ENCODE results near the gene CDH12. TPM values are rescaled to one million over a fixed set of nuclear protein-coding genes. Genes with fewer than 3 reads are reported as not detected.

Gene CDH12
- total and polyA plus RNA-seq, 2 donors (not counting 3 experiments of a cell fraction or from before 2014, with no cell fraction given): 0.03 TPM; not detected in 1

DNA sequence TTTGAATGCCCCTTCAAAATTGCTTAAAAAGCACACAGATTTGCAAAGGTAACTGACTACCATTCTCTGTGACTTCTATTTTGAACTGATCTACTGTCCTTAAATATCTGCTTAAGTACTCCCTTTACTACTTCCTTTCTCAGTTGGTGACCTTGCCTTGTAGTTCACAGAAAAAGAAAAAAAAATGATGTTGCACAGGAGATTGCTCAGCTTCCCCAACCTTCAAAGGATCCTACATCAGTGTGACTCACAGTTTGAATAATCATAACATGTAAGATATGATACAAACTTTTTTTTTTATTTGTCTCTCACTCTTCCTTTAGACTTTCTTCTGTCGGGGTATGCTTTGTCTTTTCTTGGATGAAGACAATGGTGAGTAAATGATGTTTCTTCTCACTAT is 1029.6 kb downstream of the CDH12 start:
- BruUV-seq (replicated peaks): no TSS peak
- CTCF ChIA-PET: interaction anchor here (1.5 kb wide), 1 partner anchor 9 kb away, joined by 4 read pairs; no protein-coding TSS in a partner anchor

More for the DNA sequence above, 1029.6 kb downstream of the CDH12 start:
- FAIRE-seq: peak; percentile 69
- Histone ChIP-seq H3K4me3 (replicated peaks in 1 of 3; ENCODE audit: insufficient read depth in 1 of 3, low read depth in 1 of 3, low read length in 3 of 3) (no peak overlapping the region), H3K9me3 (replicated peaks; ENCODE audit: control insufficient read depth, insufficient read depth, low read length) (no peaks in the 10 kb centered on the region), H3K4me2 (ENCODE audit: insufficient read depth, low read length) (peak overlapping the region; percentile 81), H4K20me1 (replicated peaks; ENCODE audit: control insufficient read depth, extremely low read depth, insufficient read depth, low read length) (no peaks in the 10 kb centered on the region), H3K27ac (ENCODE audit: insufficient read depth, low read depth, low read length) (peak overlapping the region; percentile 60), H3K27me3 (ENCODE audit: control insufficient read depth in 2 of 2, insufficient read depth in 2 of 2, low read length in 2 of 2) (no peaks in the 10 kb centered on the region), H3K9ac (replicated peaks; ENCODE audit: extremely low read depth, insufficient read depth, low read length) (no peak overlapping the region), H3K36me3 (ENCODE audit: control insufficient read depth in 2 of 2, extremely low read depth in 1 of 2, insufficient read depth in 2 of 2, low read length in 2 of 2) (no peaks in the 10 kb centered on the region), H3K79me2 (ENCODE audit: control insufficient read depth, insufficient read depth, low read length) (no peaks in the 10 kb centered on the region), H2AFZ (ENCODE audit: low read depth, low read length) (no peak overlapping the region), H3K9me1 (replicated peaks; ENCODE audit: control insufficient read depth, extremely low read depth, insufficient read depth, low read length) (no peaks in the 10 kb centered on the region), H3K4me1 (ENCODE audit: control insufficient read depth, extremely low read depth, insufficient read depth, low read length) (peaks cover 22% of the 10 kb centered on the region)
- POLR2A ChIA-PET: no interaction called here
- peak; percentile 81 for DNase-seq (ENCODE audit: low read depth, low spot score)
- TF ChIP-seq, protein P1, sequence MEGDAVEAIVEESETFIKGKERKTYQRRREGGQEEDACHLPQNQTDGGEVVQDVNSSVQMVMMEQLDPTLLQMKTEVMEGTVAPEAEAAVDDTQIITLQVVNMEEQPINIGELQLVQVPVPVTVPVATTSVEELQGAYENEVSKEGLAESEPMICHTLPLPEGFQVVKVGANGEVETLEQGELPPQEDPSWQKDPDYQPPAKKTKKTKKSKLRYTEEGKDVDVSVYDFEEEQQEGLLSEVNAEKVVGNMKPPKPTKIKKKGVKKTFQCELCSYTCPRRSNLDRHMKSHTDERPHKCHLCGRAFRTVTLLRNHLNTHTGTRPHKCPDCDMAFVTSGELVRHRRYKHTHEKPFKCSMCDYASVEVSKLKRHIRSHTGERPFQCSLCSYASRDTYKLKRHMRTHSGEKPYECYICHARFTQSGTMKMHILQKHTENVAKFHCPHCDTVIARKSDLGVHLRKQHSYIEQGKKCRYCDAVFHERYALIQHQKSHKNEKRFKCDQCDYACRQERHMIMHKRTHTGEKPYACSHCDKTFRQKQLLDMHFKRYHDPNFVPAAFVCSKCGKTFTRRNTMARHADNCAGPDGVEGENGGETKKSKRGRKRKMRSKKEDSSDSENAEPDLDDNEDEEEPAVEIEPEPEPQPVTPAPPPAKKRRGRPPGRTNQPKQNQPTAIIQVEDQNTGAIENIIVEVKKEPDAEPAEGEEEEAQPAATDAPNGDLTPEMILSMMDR (IDR thresholded peaks at IDR 0.05; ENCODE audit: extremely low read depth in 1 of 2, insufficient read depth in 1 of 2, low read depth in 1 of 2, low read length in 2 of 2): no peak
- TF ChIP-seq GATA2 (IDR thresholded peaks at IDR 0.05; ENCODE audit: insufficient read depth, insufficient read length, low read depth, low read length) (peak; percentile 63), JUN (IDR thresholded peaks at IDR 0.05; ENCODE audit: borderline replicate concordance, insufficient read depth, insufficient read length, low read depth) (no peak), FOS (IDR thresholded peaks at IDR 0.05; ENCODE audit: borderline replicate concordance, insufficient read depth, low read length) (peak; percentile 92), POLR2AphosphoS5 (IDR thresholded peaks at IDR 0.05; ENCODE audit: insufficient read depth, low read depth, low read length) (peak; percentile 24), MYC (IDR thresholded peaks at IDR 0.05; ENCODE audit: low read depth, low read length) (no peak), EZH2 (IDR thresholded peaks at IDR 0.05; ENCODE audit: borderline replicate concordance, low read depth, low read length, severe bottlenecking) (no peak), POLR2A (IDR thresholded peaks at IDR 0.05; ENCODE audit: low read depth, low read length) (peak; percentile 24)
- TF ChIP-seq, protein P2, sequence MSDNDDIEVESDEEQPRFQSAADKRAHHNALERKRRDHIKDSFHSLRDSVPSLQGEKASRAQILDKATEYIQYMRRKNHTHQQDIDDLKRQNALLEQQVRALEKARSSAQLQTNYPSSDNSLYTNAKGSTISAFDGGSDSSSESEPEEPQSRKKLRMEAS (IDR thresholded peaks at IDR 0.05; ENCODE audit: insufficient read depth, insufficient read length): no peak
- dilution Hi-C loops (cut with MboI; ENCODE audit: extremely low pct_ligation_motif_present, low sequenced_read_pairs) (no loop called here), intact Hi-C loops (cut with micrococcal nuclease) (loop anchor here (5.0 kb wide), 1 partner anchor 79 kb away; no protein-coding TSS in a partner anchor)

All from endothelial cell of umbilical vein (primary cell).